Daoy (cell line): ENCODE results near the gene ONECUT1. TPM values are rescaled to one million over a fixed set of nuclear protein-coding genes. Genes with fewer than 3 reads are reported as not detected.

Experiments
- DNase-seq: peaks from one replicate; pipeline ENCODE4 v3.0.0-alpha.2; 2015; ENCODE audit warnings: low read depth
- total RNA-seq: library from RNA; depleted of rRNA; stranded (reverse); fragments of >200 nt; shearing (Covaris generic); gene quantifications from 2 replicates; pipeline ENCODE4 v1.2.3, GENCODE V29; 2014

Gene ONECUT1
- total RNA-seq, 1 experiment from 2014 or later = not detected

- DNase-seq = peak; percentile 77
Measured at GRCh38 chr15:52783929-52784798, 6.0 kb downstream of the ONECUT1 start.

DNA sequence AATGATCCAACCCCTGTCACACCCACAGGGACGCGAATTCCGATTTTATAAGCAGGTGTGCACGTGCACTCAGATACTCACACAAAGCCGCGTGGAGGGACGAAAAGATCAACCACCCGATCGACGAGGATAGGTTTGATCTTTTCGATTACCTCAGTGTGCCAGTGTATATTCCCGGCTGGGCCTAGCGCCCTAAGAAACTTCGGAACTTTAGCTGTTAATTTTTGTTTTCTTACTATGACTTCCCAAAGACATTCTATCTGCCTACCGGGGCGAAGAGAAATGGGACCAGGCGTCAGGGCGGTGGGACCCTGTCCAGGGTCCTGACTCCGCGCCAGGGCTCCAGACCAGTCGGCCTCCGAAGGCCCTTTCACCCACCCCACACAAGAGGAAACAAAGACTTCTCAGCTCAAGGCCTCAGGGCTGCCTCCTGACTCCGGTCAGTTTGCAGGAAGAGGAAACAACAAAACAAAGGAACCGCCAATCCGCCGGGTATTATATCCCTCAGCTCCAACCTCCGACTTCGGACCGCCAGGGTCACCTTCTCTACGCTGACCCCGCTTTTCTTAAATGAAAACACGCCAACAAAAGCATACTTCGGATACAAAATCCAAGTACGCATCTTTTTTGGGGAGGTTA, 6.8 kb downstream of the ONECUT1 start:
- no peak for DNase-seq

- no peak for DNase-seq
Measured at GRCh38 chr15:52782514-52782913, 7.6 kb downstream of the ONECUT1 start.

DNA sequence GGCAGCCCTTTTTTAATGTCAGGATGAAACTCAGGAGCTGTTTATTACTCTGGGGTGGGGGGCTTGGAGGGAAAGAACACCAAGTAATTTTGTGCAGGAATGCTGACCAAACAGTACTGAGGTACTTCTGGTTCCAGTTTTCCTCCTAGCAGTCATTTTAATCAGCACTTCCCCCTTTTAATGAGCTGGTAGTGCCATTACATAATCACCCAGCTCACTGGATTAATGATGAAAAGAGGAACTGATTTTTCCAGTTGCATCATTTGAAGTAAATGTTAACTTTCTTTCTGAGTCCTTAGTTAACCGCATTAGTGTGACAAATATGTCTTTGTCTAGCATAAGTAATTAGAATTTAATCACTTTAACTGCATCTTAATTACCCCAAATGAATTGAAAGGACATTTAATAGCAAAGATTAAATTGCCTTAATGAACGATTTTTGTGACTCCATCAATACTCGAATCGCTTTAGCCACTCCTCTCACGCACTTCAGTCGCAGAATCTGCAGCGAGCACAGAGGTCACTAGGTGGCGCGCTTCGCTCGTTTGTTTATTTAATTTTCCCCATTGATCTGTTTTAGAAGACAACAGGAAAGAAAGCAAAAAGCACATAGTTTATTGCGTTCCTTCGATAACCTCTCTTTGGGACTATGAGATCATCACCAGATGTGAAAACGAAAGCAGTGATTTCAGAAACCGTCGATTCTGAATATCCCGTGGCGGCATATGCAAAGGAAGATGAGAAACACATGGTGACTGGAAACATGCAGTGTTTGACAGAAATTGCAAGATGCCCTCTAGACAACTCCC, 9.8 kb downstream of the ONECUT1 start:
- peak; percentile 69 for DNase-seq

- no peak for DNase-seq
Measured at GRCh38 chr15:52778457-52778856, 11.7 kb downstream of the ONECUT1 start.

GRCh38 chr15:52772766-52773165, 17.4 kb downstream of the ONECUT1 start:
- DNase-seq = no peak

GRCh38 chr15:52765785-52766184, 24.4 kb downstream of the ONECUT1 start:
- no peak for DNase-seq

GRCh38 chr15:52764731-52765130, 25.4 kb downstream of the ONECUT1 start:
- no peak for DNase-seq

- DNase-seq = no peak
Measured at GRCh38 chr15:52762621-52763020, 27.5 kb downstream of the ONECUT1 start.

GRCh38 chr15:52760562-52760961, 29.6 kb downstream of the ONECUT1 start:
- no peak for DNase-seq

- no peak for DNase-seq
Measured at GRCh38 chr15:52759969-52760368, 30.2 kb downstream of the ONECUT1 start.

GRCh38 chr15:52757496-52757895, 32.6 kb downstream of the ONECUT1 start:
- no peak for DNase-seq

GRCh38 chr15:52751522-52751921, 38.6 kb downstream of the ONECUT1 start:
- DNase-seq = no peak

GRCh38 chr15:52749258-52749657, 40.9 kb downstream of the ONECUT1 start:
- DNase-seq = no peak

DNA sequence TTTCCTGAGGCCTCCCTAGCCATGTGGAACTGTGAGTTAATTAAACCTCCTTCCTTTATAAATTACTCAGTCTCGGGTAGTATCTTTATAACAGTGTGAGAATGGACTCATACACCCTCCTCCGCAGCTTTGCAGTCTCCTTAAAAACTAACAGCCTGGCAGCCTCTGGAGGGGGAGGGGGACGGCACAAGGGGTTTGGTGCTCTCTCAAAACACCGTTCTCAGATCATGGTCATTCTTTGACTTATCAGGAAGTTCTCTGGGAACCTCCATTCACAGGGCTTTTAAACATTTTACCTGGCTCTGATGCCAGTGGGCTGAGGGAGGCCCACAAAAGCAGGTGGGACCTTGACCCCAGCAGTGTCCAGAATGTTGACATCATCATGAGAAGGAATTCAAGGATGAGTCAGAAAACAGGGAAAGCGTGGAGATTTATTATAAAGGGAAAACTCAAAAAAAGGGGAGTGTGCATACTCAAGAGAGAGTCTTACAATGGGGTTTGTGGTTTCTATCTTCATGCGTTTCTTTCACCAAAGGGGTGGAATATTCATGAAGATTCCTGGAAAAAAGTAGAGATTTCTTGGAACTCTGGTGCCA, 43.9 kb downstream of the ONECUT1 start:
- no peak for DNase-seq

DNA sequence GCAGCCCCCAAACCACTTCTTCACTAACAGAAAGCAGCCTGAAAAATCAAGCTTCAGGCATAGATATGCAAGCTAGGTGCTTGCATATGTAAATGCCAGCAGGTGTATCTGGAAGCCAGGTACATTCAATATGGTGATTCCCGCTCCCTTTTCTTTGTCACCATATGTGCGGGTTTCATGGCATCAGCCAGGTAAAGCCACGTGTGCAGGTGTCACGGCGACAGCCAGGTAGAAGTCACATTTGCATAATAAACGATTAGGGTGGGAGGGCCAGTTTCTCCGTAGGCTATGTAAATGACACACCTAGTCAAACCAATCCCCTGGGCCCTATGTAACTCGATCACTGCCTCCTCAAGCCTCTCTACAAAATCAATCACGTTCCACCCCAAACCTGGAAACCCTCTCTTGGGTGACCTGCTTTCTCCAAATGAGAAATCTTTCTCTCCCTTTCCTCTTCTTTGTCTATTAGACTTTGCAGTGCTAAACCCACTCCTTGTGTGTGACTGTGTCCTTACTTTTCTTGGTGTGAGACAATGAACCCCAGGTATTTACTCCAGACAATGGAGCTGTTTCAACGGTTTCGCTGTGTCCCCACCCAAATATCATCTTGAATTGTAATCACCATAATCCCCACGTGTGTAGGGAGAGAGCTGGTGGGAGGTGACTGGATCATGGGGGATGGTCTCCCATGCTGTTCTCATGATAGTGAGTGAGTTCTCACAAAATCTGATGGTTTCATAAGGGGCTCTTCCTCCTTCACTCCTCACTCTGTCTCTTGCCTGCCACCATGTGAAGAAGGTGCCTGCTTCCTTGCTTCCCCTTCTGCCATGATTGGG, 44.6 kb downstream of the ONECUT1 start:
- DNase-seq = no peak

DNA sequence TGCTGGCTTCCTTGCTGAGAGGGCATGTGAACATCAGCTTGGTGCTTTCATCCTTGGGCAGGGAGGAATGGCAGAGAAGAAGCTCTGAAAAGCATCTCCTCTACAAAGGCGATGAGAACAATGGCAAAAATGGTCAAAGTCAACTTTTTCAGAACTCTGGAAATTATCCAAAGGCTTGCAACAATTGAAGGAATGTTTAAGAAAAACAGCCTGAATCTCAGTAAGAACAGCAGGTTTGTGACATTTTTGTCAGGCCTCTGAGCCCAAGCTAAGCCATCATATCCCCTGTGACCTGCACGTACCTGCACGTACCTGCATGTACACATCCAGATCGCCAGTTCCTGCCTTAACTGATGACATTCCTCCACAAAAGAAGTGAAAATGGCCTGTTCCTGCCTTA, 51.8 kb downstream of the ONECUT1 start:
- no peak for DNase-seq

DNA sequence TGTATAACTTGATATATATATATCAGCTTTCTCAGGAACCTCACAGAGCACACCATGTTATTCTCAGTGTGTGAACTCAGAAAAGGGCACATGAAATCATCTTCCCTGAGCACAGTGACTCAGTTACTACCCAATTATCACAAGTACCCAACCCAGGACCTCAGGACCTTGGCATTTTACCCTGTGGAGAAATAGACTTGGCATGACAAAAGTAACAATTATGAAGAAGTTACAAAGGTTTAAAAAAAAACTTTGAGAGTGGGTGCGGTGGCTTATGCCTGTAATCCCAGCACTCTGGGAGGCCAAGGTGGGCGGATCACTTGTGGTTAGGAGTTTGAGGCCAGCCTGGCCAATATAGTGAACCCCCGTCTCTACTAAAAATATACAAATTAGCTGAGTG, 52.4 kb downstream of the ONECUT1 start:
- peak; percentile 67 for DNase-seq

DNA sequence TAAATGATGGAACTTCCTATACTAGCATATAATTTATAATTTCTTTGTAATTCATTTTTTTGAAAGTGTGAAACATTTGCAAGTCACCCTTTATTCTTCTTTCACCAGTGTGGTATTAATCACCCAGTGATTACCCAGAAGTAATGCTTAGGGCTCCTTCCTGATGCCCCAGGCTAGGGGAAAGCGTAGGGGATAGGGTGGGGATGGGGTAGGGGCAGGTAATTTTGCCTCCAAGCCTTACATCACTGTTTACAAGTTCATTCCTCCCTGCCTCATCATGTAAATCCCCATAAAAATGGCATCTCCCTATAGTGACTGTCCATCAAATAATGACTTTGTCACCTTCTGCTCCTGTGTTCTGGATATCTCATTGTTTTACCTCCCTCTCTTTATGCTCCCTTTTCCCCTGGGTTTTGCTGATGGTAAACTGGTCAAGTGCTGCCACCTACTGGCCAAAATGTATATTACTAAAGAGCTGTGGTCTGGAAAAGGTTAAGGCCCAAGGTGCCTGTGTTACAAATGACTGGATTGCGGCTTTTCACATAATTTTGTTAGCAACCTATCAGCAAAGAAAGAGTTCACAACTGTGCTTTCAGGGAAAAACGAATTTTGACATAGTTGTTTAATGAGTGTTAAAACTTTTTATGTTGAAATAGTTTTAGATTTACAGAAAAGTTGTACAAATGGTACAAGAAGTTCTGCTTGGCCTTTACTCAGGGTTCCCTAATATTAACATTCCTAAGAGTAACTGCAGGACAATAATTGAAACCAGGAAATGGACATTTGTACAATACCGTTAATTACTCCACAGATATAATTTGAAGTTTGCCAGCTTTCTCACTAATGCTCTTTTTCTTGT, 54.7 kb downstream of the ONECUT1 start:
- peak; percentile 76 for DNase-seq

DNA sequence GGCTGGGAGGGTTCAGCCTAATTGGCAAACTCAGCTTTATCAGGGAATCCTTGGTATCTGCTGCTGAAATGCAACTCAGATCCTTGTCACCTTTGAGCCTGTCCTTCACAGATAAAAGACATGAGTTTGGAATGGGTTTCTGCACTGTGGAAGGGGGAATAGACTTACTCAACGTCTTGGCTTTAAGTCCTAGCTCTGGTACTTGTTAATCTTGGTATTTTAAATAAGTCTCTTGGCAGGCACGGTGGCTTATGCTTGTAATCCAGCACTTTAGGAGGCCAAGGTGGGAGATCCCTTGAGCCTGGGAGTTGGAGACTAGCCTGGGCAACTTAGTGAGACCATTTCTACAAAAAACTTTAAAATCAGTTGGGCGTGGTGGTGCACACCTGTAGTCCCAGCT, 55.8 kb downstream of the ONECUT1 start:
- no peak for DNase-seq
